ENCODE results near the gene USH2A.

DNA sequence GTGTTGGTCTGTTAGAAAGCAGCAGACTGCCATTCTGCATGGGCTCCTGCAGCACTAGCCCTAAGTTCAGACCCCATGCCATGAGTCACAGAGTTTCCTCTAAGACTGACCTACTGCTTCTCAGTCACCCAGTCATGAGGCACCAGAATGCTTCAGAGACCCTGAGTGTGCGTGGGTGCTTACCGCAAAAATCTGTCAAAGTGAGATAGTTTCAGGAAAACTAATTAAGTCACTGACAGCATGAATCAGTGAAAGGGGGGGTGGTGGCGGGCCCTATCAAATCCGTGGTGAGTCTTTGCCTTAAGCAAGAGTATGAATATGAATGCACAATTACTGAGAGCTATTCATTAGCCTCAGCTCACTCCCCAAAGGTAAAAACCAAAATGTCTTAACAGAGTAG, 758.0 kb downstream of the USH2A start:
- TF ChIP-seq POLR2AphosphoS5 (IDR thresholded peaks at IDR 0.05): no peak
- TF ChIP-seq, protein P1, sequence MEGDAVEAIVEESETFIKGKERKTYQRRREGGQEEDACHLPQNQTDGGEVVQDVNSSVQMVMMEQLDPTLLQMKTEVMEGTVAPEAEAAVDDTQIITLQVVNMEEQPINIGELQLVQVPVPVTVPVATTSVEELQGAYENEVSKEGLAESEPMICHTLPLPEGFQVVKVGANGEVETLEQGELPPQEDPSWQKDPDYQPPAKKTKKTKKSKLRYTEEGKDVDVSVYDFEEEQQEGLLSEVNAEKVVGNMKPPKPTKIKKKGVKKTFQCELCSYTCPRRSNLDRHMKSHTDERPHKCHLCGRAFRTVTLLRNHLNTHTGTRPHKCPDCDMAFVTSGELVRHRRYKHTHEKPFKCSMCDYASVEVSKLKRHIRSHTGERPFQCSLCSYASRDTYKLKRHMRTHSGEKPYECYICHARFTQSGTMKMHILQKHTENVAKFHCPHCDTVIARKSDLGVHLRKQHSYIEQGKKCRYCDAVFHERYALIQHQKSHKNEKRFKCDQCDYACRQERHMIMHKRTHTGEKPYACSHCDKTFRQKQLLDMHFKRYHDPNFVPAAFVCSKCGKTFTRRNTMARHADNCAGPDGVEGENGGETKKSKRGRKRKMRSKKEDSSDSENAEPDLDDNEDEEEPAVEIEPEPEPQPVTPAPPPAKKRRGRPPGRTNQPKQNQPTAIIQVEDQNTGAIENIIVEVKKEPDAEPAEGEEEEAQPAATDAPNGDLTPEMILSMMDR (IDR thresholded peaks at IDR 0.05): no peak
